HUES48 (cell line): ENCODE measurements around the gene MESP2.
A peak's percentile ranks its signal among the peaks of the same experiment; 100 is the strongest.

ENCODE experiments used
- H3K27ac ChIP-seq: one replicate; pipeline ENCODE4 v1.7.0; 2013; ENCODE audit warnings: low read depth, low read length, inconsistent platforms
- H3K27me3 ChIP-seq: 2 replicates; pipeline ENCODE4 v1.6.1; 2013; ENCODE audit warnings: mild to moderate bottlenecking, low read length; ENCODE audit not compliant: control insufficient read depth, insufficient read depth
- H3K36me3 ChIP-seq: 2 replicates; pipeline ENCODE4 v1.6.1; 2013; ENCODE audit warnings: low read length; ENCODE audit not compliant: control insufficient read depth, insufficient read depth
- H3K4me1 ChIP-seq: 2 replicates; pipeline ENCODE4 v1.6.1; 2013; ENCODE audit warnings: mild to moderate bottlenecking, low read length; ENCODE audit not compliant: control insufficient read depth, insufficient read depth
- H3K4me3 ChIP-seq: 2 replicates; pipeline ENCODE4 v1.5.1; 2013; ENCODE audit warnings: mild to moderate bottlenecking, low read depth, low read length
- H3K9ac ChIP-seq: 2 replicates; pipeline ENCODE4 v1.6.1; 2013; ENCODE audit warnings: mild to moderate bottlenecking, low read depth, low read length, moderate library complexity
- H3K9me3 ChIP-seq: 2 replicates; pipeline ENCODE4 v1.6.1; 2013; ENCODE audit warnings: low read length; ENCODE audit not compliant: control insufficient read depth, insufficient read depth

MESP2 gene

GRCh38 chr15:89810837-89811236 is 34.7 kb downstream of the MESP2 start:
- Histone ChIP-seq H3K9ac (no peak overlapping the region), H3K36me3 (no peaks in the 10 kb centered on the region), H3K9me3 (no peaks in the 10 kb centered on the region; the same call in 1 of the 2 replicates), H3K4me3 (no peak overlapping the region), H3K27me3 (peaks cover 27% of the 10 kb centered on the region), H3K4me1 (no peaks in the 10 kb centered on the region), H3K27ac (no peak overlapping the region)

GRCh38 chr15:89812011-89812846 is 36.1 kb downstream of the MESP2 start:
- Histone ChIP-seq H3K4me3 (no peak overlapping the region), H3K9ac (no peak overlapping the region), H3K27ac (no peak overlapping the region), H3K27me3 (peaks cover 39% of the 10 kb centered on the region), H3K9me3 (no peaks in the 10 kb centered on the region; the same call in 1 of the 2 replicates), H3K36me3 (no peaks in the 10 kb centered on the region), H3K4me1 (no peaks in the 10 kb centered on the region)

- H3K9me3 ChIP-seq: no peaks in the 10 kb centered on the region; the same call in 1 of the 2 replicates
- no peak overlapping the region for H3K4me3 ChIP-seq
- H3K27me3 ChIP-seq: peaks cover 39% of the 10 kb centered on the region
- no peaks in the 10 kb centered on the region for H3K36me3 ChIP-seq
- no peaks in the 10 kb centered on the region for H3K4me1 ChIP-seq
- no peak overlapping the region for H3K27ac ChIP-seq
- no peak overlapping the region for H3K9ac ChIP-seq
These were observed 36.8 kb downstream of the MESP2 start for GRCh38 chr15:89812847-89813320.

GRCh38 chr15:89813381-89814111 is 37.4 kb downstream of the MESP2 start:
- no peak overlapping the region for H3K9ac ChIP-seq
- no peaks in the 10 kb centered on the region for H3K36me3 ChIP-seq
- no peak overlapping the region for H3K4me3 ChIP-seq
- H3K27ac ChIP-seq: no peak overlapping the region
- no peaks in the 10 kb centered on the region for H3K4me1 ChIP-seq
- H3K9me3 ChIP-seq: no peaks in the 10 kb centered on the region; the same call in 1 of the 2 replicates
- peaks cover 39% of the 10 kb centered on the region for H3K27me3 ChIP-seq

- H3K4me1 ChIP-seq: no peaks in the 10 kb centered on the region
- H3K9me3 ChIP-seq: no peaks in the 10 kb centered on the region; the same call in 1 of the 2 replicates
- H3K36me3 ChIP-seq: no peaks in the 10 kb centered on the region
- no peak overlapping the region for H3K9ac ChIP-seq
- peak overlapping the region; percentile 65 for H3K4me3 ChIP-seq
- peaks cover 39% of the 10 kb centered on the region for H3K27me3 ChIP-seq
- no peak overlapping the region for H3K27ac ChIP-seq
These were observed 38.1 kb downstream of the MESP2 start for GRCh38 chr15:89814112-89814742.

- Histone ChIP-seq H3K27me3 (peaks cover 39% of the 10 kb centered on the region), H3K36me3 (no peaks in the 10 kb centered on the region), H3K27ac (no peak overlapping the region), H3K9me3 (no peaks in the 10 kb centered on the region; the same call in 1 of the 2 replicates), H3K9ac (no peak overlapping the region), H3K4me1 (no peaks in the 10 kb centered on the region), H3K4me3 (no peak overlapping the region)
These were observed 39.6 kb downstream of the MESP2 start for GRCh38 chr15:89815769-89816168.

GRCh38 chr15:89817701-89818280 is 41.7 kb downstream of the MESP2 start:
- no peaks in the 10 kb centered on the region; the same call in 1 of the 2 replicates for H3K9me3 ChIP-seq
- H3K9ac ChIP-seq: no peak overlapping the region
- no peaks in the 10 kb centered on the region for H3K36me3 ChIP-seq
- no peaks in the 10 kb centered on the region for H3K4me1 ChIP-seq
- H3K4me3 ChIP-seq: no peak overlapping the region
- no peak overlapping the region for H3K27ac ChIP-seq
- peaks cover 39% of the 10 kb centered on the region for H3K27me3 ChIP-seq

GRCh38 chr15:89818287-89818686 is 42.2 kb downstream of the MESP2 start:
- H3K27me3 ChIP-seq: peaks cover 36% of the 10 kb centered on the region
- no peak overlapping the region for H3K4me3 ChIP-seq
- no peak overlapping the region for H3K9ac ChIP-seq
- H3K36me3 ChIP-seq: no peaks in the 10 kb centered on the region
- H3K9me3 ChIP-seq: no peaks in the 10 kb centered on the region; the same call in 1 of the 2 replicates
- H3K27ac ChIP-seq: no peak overlapping the region
- no peaks in the 10 kb centered on the region for H3K4me1 ChIP-seq

GRCh38 chr15:89820666-89821611 is 44.8 kb downstream of the MESP2 start:
- no peaks in the 10 kb centered on the region for H3K36me3 ChIP-seq
- no peak overlapping the region for H3K27ac ChIP-seq
- H3K9me3 ChIP-seq: no peaks in the 10 kb centered on the region
- H3K4me3 ChIP-seq: no peak overlapping the region
- H3K4me1 ChIP-seq: no peaks in the 10 kb centered on the region
- peaks cover 11% of the 10 kb centered on the region for H3K27me3 ChIP-seq
- H3K9ac ChIP-seq: no peak overlapping the region

- H3K27ac ChIP-seq: no peak overlapping the region
- no peaks in the 10 kb centered on the region for H3K9me3 ChIP-seq
- H3K9ac ChIP-seq: no peak overlapping the region
- H3K36me3 ChIP-seq: no peaks in the 10 kb centered on the region
- H3K4me3 ChIP-seq: no peak overlapping the region
- no peaks in the 10 kb centered on the region for H3K4me1 ChIP-seq
- H3K27me3 ChIP-seq: no peaks in the 10 kb centered on the region
These were observed 45.9 kb downstream of the MESP2 start for GRCh38 chr15:89822026-89822425.
